Liver (tissue), 9 donors: ENCODE results near the gene CTDSPL2. TPM values are rescaled to one million over a fixed set of nuclear protein-coding genes. Genes with fewer than 3 reads are reported as not detected.

Experiments
- DNase-seq: peaks from one replicate; pipeline ENCODE4 v3.0.0-alpha.2; 2017; ENCODE audit warnings: low spot score
- H3K27ac ChIP-seq, 2 donors: one replicate each; pipeline ENCODE4 v1.7.0; 2013; ENCODE audit warnings: inconsistent platforms in 2 of 2, low read length in 2 of 2, control low read depth in 1 of 2, low read depth in 1 of 2, mild to moderate bottlenecking in 1 of 2
- H3K27me3 ChIP-seq, 4 donors: one replicate each; pipeline versions ENCODE4 v1.6.1 to v1.7.0; 2013; ENCODE audit warnings: low read length in 3 of 4, inconsistent platforms in 1 of 4, mild to moderate bottlenecking in 1 of 4, moderate library complexity in 1 of 4; ENCODE audit not compliant: control insufficient read depth in 4 of 4, insufficient read depth in 4 of 4
- H3K36me3 ChIP-seq, 4 donors: one replicate each; pipeline versions ENCODE4 v1.6.1 to v1.7.0; 2013; ENCODE audit warnings: low read length in 3 of 4, mild to moderate bottlenecking in 3 of 4, low read depth in 1 of 4, moderate library complexity in 1 of 4; ENCODE audit not compliant: control insufficient read depth in 4 of 4, insufficient read depth in 3 of 4
- H3K4me1 ChIP-seq, 4 donors: one replicate each; pipeline versions ENCODE4 v1.6.1 to v1.7.0; 2013; ENCODE audit warnings: low read length in 3 of 4, mild to moderate bottlenecking in 3 of 4, moderate library complexity in 1 of 4; ENCODE audit not compliant: control insufficient read depth in 4 of 4, insufficient read depth in 4 of 4
- H3K4me3 ChIP-seq, 3 donors: one replicate each; pipeline versions ENCODE4 v1.6.1 to v1.7.0; 2013; ENCODE audit warnings: low read length in 3 of 3, control low read depth in 1 of 3, low read depth in 1 of 3, mild to moderate bottlenecking in 1 of 3
- H3K9ac ChIP-seq, 2 donors: one replicate each; pipeline ENCODE4 v1.7.0; 2013; ENCODE audit warnings: low read length in 2 of 2, mild to moderate bottlenecking in 2 of 2, moderate library complexity in 2 of 2, control low read depth in 1 of 2, low read depth in 1 of 2
- H3K9me3 ChIP-seq, 4 donors: one replicate each; pipeline versions ENCODE4 v1.6.1 to v1.7.0; 2013; ENCODE audit warnings: low read length in 3 of 4; ENCODE audit not compliant: control insufficient read depth in 4 of 4
- EGR1 ChIP-seq, 2 donors: IDR thresholded peaks; 2 replicates each; pipeline ENCODE4 v1.6.1; 2016 to 2018; ENCODE audit warnings: antibody characterized with exemption in 2 of 2, low read depth in 2 of 2
- FOXA1 ChIP-seq: IDR thresholded peaks from 2 replicates; pipeline ENCODE4 v1.6.1; 2016; ENCODE audit warnings: antibody characterized with exemption
- FOXA2 ChIP-seq: IDR thresholded peaks from 2 replicates; pipeline ENCODE4 v1.6.1; 2016; ENCODE audit warnings: antibody characterized with exemption
- GABPA ChIP-seq, 2 donors: IDR thresholded peaks in 1 of 2; conservative IDR thresholded peaks in 1 of 2; 2 replicates each; pipeline ENCODE4 v1.6.1; 2016; ENCODE audit warnings: antibody characterized with exemption in 2 of 2, mild to moderate bottlenecking in 1 of 2, moderate library complexity in 1 of 2
- HNF4A ChIP-seq, 2 donors: conservative IDR thresholded peaks; 2 replicates each; pipeline ENCODE4 v1.6.1; 2016; ENCODE audit warnings: antibody characterized with exemption in 2 of 2, mild to moderate bottlenecking in 2 of 2
- HNF4G ChIP-seq: IDR thresholded peaks from 2 replicates; pipeline ENCODE4 v1.6.1; 2016; ENCODE audit warnings: antibody characterized with exemption
- JUND ChIP-seq, 2 donors: IDR thresholded peaks; 2 replicates each; pipeline ENCODE4 v1.6.1; 2016; ENCODE audit warnings: antibody characterized with exemption in 2 of 2
- NR2F2 ChIP-seq: IDR thresholded peaks from 2 replicates; pipeline ENCODE4 v1.6.1; 2016; ENCODE audit warnings: antibody characterized with exemption
- RAD21 ChIP-seq, 2 donors: IDR thresholded peaks; 2 replicates each; pipeline ENCODE4 v1.6.1; 2016; ENCODE audit warnings: antibody characterized with exemption in 2 of 2, mild to moderate bottlenecking in 2 of 2
- RXRA ChIP-seq, 2 donors: IDR thresholded peaks; 2 replicates each; pipeline ENCODE4 v1.6.1; 2017 to 2018; ENCODE audit warnings: antibody characterized with exemption in 2 of 2, mild to moderate bottlenecking in 1 of 2
- SP1 ChIP-seq: IDR thresholded peaks from 2 replicates; pipeline ENCODE4 v1.6.1; 2018; ENCODE audit warnings: antibody characterized with exemption, mild to moderate bottlenecking
- TAF1 ChIP-seq: conservative IDR thresholded peaks from 2 replicates; pipeline ENCODE4 v1.6.1; 2016; ENCODE audit warnings: antibody characterized with exemption, mild to moderate bottlenecking
- YY1 ChIP-seq: IDR thresholded peaks from 2 replicates; pipeline ENCODE4 v1.6.1; 2016; ENCODE audit warnings: antibody characterized with exemption, mild to moderate bottlenecking
- WGBS: extraction: QIAGEN DNeasy Blood & Tissue Kit; methylation state at CpG from one replicate; pipeline ENCODE4 v1.1.7; 2013; 5-methylcytosine and 5-hydroxymethylcytosine counted together
- polyA plus RNA-seq, 2 donors: library from polyadenylated mRNA; stranded (reverse) in 1 of 2; unstranded in 1 of 2; fragments of 200-250 nt in 1 of 2; fragments of >200 nt in 1 of 2; fragmentation: Nextera tagmentation in 1 of 2; extraction: Ambion mirVana in 1 of 2; gene quantifications; one replicate each; pipeline versions ENCODE4 v1.2.1 to v1.2.3, GENCODE V29; 2013 to 2015
- total RNA-seq, 2 donors: library from RNA; depleted of rRNA; stranded (reverse); fragments of >200 nt; gene quantifications; one replicate each; pipeline ENCODE4 v1.2.3, GENCODE V29; 2014
- TF ChIP-seq, protein P1 (sequence below): IDR thresholded peaks from 2 replicates; pipeline ENCODE4 v1.6.1; 2016; ENCODE audit warnings: antibody characterized with exemption
- TF ChIP-seq, protein P2 (sequence below): IDR thresholded peaks from 2 replicates; pipeline ENCODE4 v1.6.1; 2016; ENCODE audit warnings: antibody characterized with exemption, mild to moderate bottlenecking
- TF ChIP-seq, protein P3 (sequence below): fragments of 150-350 bp; IDR thresholded peaks from 2 replicates; pipeline ENCODE4 v1.5.1; 2017; ENCODE audit warnings: improper control_type of control experiment, low read depth, low read length; ENCODE audit not compliant: missing input control
- TF ChIP-seq, protein P4 (sequence below): IDR thresholded peaks from 2 replicates; pipeline ENCODE4 v1.6.1; 2016; ENCODE audit warnings: antibody characterized with exemption
- TF ChIP-seq, protein P5 (sequence below): IDR thresholded peaks from 2 replicates; pipeline ENCODE4 v1.6.1; 2016; ENCODE audit warnings: antibody characterized with exemption
- donor health status: healthy.
- donor health status: healthy.
- donor health status: healthy.
- donor health status: healthy.
- donor health status: healthy.

CTDSPL2 gene
- total and polyA plus RNA-seq, 4 donors, result 3.6 to 41.5 (median 21.2) TPM

DNA sequence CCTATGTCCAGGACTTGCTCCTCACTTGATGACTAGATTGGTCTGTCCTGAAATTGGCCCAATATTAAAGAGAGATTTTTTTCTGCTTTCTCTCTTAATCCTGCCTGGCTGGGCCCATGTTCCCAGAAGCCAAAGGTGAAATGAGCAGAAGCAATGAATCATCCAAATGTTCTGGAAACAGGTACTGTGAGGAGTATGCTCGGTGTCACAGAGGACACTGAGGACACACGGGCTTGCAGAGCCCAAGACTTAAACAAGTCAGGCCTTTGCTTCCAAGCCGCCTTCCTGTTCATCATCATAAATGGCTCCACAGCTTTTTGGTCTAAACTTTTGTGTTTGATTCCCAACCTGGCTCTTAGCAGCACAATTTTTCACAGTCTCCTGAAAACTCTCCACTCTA is 140.9 kb downstream of the CTDSPL2 start (continued):
- TF ChIP-seq, protein P1, sequence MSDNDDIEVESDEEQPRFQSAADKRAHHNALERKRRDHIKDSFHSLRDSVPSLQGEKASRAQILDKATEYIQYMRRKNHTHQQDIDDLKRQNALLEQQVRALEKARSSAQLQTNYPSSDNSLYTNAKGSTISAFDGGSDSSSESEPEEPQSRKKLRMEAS, result no peak
- TF ChIP-seq FOXA1, result no peak
- TF ChIP-seq RXRA (IDR thresholded peaks at IDR 0.05), result no peak
- no peak for TF ChIP-seq NR2F2
- no peak for TF ChIP-seq SP1

DNA sequence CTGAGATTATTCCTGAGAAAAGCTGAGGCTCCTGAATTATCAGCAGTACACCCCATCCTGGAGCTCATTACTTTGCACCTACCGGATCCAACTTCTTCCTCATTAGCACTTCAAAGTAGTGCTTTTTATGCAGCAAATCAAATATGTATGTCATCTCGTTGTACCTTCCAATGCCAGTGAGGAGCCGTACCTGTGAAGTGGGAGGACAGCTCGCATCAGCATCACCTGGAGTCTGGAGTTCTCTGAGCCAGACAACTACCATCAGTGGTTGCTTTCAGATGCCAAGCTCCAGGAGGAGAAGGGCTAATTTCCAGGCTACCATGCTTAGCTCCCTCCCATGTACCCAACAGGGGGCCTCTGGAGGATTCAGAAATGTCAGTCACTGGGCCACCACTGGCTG is 141.9 kb downstream of the CTDSPL2 start:
- WGBS, result 98% methylated on average over 4 of the region's 4 CpGs
- H3K9ac ChIP-seq, result no peak overlapping the region
- peaks cover 2 to 72% (median 60%) of the 10 kb centered on the region in 4 donors for H3K36me3 ChIP-seq
- no peaks in the 10 kb centered on the region for H3K27me3 ChIP-seq
- no peaks in the 10 kb centered on the region for H3K4me1 ChIP-seq
- TF ChIP-seq JUND (IDR thresholded peaks at IDR 0.05) (no peak), RXRA (IDR thresholded peaks at IDR 0.05) (no peak)
- TF ChIP-seq, protein P2, sequence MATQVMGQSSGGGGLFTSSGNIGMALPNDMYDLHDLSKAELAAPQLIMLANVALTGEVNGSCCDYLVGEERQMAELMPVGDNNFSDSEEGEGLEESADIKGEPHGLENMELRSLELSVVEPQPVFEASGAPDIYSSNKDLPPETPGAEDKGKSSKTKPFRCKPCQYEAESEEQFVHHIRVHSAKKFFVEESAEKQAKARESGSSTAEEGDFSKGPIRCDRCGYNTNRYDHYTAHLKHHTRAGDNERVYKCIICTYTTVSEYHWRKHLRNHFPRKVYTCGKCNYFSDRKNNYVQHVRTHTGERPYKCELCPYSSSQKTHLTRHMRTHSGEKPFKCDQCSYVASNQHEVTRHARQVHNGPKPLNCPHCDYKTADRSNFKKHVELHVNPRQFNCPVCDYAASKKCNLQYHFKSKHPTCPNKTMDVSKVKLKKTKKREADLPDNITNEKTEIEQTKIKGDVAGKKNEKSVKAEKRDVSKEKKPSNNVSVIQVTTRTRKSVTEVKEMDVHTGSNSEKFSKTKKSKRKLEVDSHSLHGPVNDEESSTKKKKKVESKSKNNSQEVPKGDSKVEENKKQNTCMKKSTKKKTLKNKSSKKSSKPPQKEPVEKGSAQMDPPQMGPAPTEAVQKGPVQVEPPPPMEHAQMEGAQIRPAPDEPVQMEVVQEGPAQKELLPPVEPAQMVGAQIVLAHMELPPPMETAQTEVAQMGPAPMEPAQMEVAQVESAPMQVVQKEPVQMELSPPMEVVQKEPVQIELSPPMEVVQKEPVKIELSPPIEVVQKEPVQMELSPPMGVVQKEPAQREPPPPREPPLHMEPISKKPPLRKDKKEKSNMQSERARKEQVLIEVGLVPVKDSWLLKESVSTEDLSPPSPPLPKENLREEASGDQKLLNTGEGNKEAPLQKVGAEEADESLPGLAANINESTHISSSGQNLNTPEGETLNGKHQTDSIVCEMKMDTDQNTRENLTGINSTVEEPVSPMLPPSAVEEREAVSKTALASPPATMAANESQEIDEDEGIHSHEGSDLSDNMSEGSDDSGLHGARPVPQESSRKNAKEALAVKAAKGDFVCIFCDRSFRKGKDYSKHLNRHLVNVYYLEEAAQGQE, result no peak
- no peak overlapping the region for H3K4me3 ChIP-seq
- no peaks in the 10 kb centered on the region for H3K9me3 ChIP-seq
- H3K27ac ChIP-seq, result no peak overlapping the region
- DNase-seq, result no peak

DNA sequence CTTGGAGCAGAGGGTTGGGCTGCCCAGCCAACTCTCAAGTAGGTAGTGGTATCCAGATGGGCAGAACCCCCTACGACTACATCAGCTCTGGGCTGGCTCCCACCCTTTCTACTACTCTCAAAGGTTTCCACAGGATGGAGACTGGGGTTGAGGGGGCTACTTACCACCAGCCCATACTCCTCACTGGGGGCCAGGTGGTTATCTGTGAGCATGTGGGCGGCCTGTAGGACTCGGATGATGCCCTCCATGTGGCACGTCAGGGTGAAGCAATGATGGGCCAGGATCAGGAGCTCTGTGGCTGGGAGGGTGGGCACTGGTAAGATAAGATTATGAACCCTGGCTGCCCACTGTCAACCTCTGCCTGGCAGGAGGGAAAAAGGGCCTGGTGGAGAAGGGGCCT is 142.9 kb downstream of the CTDSPL2 start:
- H3K9ac ChIP-seq, result no peak overlapping the region
- peaks cover 2 to 62% (median 54%) of the 10 kb centered on the region in 4 donors for H3K36me3 ChIP-seq
- no peaks in the 10 kb centered on the region for H3K9me3 ChIP-seq
- no peaks in the 10 kb centered on the region for H3K4me1 ChIP-seq
- no peak for DNase-seq
- no peak overlapping the region for H3K4me3 ChIP-seq
- no peak for TF ChIP-seq RAD21 (IDR thresholded peaks at IDR 0.05)
- no peak for TF ChIP-seq HNF4A (conservative IDR thresholded peaks at IDR 0.05)
- TF ChIP-seq EGR1 (IDR thresholded peaks at IDR 0.05; ENCODE audit: low read depth in 2 of 2), result no peak
- TF ChIP-seq HNF4G, result no peak
- TF ChIP-seq, protein P3, sequence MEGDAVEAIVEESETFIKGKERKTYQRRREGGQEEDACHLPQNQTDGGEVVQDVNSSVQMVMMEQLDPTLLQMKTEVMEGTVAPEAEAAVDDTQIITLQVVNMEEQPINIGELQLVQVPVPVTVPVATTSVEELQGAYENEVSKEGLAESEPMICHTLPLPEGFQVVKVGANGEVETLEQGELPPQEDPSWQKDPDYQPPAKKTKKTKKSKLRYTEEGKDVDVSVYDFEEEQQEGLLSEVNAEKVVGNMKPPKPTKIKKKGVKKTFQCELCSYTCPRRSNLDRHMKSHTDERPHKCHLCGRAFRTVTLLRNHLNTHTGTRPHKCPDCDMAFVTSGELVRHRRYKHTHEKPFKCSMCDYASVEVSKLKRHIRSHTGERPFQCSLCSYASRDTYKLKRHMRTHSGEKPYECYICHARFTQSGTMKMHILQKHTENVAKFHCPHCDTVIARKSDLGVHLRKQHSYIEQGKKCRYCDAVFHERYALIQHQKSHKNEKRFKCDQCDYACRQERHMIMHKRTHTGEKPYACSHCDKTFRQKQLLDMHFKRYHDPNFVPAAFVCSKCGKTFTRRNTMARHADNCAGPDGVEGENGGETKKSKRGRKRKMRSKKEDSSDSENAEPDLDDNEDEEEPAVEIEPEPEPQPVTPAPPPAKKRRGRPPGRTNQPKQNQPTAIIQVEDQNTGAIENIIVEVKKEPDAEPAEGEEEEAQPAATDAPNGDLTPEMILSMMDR, result no peak
- TF ChIP-seq NR2F2, result no peak
- no peak for TF ChIP-seq FOXA1
- TF ChIP-seq YY1, result no peak
- TF ChIP-seq TAF1, result no peak
- no peak for TF ChIP-seq SP1
- no peak for TF ChIP-seq RXRA (IDR thresholded peaks at IDR 0.05)
- TF ChIP-seq, protein P2, result no peak
- TF ChIP-seq, protein P1, result no peak
- no peak for TF ChIP-seq FOXA2
- TF ChIP-seq GABPA (IDR thresholded peaks at IDR 0.05 in 1 of 2, conservative IDR thresholded peaks at IDR 0.05 in 1 of 2), result no peak
- TF ChIP-seq JUND (IDR thresholded peaks at IDR 0.05), result no peak
- TF ChIP-seq, protein P4, sequence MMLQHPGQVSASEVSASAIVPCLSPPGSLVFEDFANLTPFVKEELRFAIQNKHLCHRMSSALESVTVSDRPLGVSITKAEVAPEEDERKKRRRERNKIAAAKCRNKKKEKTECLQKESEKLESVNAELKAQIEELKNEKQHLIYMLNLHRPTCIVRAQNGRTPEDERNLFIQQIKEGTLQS, result no peak
- TF ChIP-seq, protein P5, sequence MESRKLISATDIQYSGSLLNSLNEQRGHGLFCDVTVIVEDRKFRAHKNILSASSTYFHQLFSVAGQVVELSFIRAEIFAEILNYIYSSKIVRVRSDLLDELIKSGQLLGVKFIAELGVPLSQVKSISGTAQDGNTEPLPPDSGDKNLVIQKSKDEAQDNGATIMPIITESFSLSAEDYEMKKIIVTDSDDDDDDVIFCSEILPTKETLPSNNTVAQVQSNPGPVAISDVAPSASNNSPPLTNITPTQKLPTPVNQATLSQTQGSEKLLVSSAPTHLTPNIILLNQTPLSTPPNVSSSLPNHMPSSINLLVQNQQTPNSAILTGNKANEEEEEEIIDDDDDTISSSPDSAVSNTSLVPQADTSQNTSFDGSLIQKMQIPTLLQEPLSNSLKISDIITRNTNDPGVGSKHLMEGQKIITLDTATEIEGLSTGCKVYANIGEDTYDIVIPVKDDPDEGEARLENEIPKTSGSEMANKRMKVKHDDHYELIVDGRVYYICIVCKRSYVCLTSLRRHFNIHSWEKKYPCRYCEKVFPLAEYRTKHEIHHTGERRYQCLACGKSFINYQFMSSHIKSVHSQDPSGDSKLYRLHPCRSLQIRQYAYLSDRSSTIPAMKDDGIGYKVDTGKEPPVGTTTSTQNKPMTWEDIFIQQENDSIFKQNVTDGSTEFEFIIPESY, result no peak
- 96% methylated on average over 4 of the region's 4 CpGs for WGBS
- H3K27ac ChIP-seq, result no peak overlapping the region
- H3K27me3 ChIP-seq, result no peaks in the 10 kb centered on the region
